Panc1 (cell line): ENCODE data around the gene RAD50. TPM values are rescaled to one million over a fixed set of nuclear protein-coding genes. Genes with fewer than 3 reads are reported as not detected.

Experiments
- ATAC-seq: fragments of 200-7000 bp; cut with Tn5 transposase; 2 replicates; pipeline ENCODE4 v1.9.1; 2020; ENCODE audit warnings: mild to moderate bottlenecking, moderate library complexity
- BruUV-seq: library from RNA; stranded (reverse); fragments of 400-500 nt; replicated peaks from 2 replicates; lab custom pipeline; 2021; lab: Mats Ljungman, UMichigan
- CTCF ChIA-PET: fragments of 300-600 bp; sonication (Branson Sonifier 250); formaldehyde crosslinking; loops from one replicate; lab custom pipeline; 2022; ENCODE audit warnings: antibody characterized with exemption; lab: Charles Lee
- POLR2A ChIA-PET: fragments of 300-600 bp; sonication (Branson Sonifier 250); formaldehyde crosslinking; loops from one replicate; lab custom pipeline; 2022; ENCODE audit warnings: antibody characterized with exemption; lab: Charles Lee
- DNase-seq: peaks from one replicate; pipeline ENCODE4 v3.0.0-alpha.2; 2010; ENCODE audit warnings: low read depth, low spot score
- H3K27ac ChIP-seq: 2 replicates; pipeline ENCODE4 v1.5.1; 2011; ENCODE audit warnings: mild to moderate bottlenecking, low read length, inconsistent platforms
- H3K27me3 ChIP-seq: fragments of 200-500 bp; sonication (Bioruptor generic); 2 replicates; pipeline ENCODE4 v1.6.0; 2014; ENCODE audit warnings: low read length, inconsistent platforms; ENCODE audit not compliant: control insufficient read depth, insufficient read depth
- H3K36me3 ChIP-seq: fragments of 200-500 bp; sonication (Bioruptor generic); 2 replicates; pipeline ENCODE4 v1.5.1; 2014; ENCODE audit warnings: inconsistent platforms, mild to moderate bottlenecking, low read length, moderate library complexity; ENCODE audit not compliant: control insufficient read depth, insufficient read depth
- H3K4me1 ChIP-seq: 2 replicates; pipeline ENCODE4 v1.5.1; 2011; ENCODE audit warnings: inconsistent platforms, mild to moderate bottlenecking, low read length, moderate library complexity; ENCODE audit not compliant: control insufficient read depth, insufficient read depth
- H3K4me3 ChIP-seq, 2 experiments: 2 replicates each; pipeline ENCODE4 v1.5.1; 2011 to 2012; ENCODE audit warnings: low read depth in 2 of 2, low read length in 2 of 2, mild to moderate bottlenecking in 2 of 2, inconsistent platforms in 1 of 2, moderate library complexity in 1 of 2
- H3K9me3 ChIP-seq: fragments of 200-500 bp; sonication (Bioruptor generic); 2 replicates; pipeline ENCODE4 v1.5.1; 2014; ENCODE audit warnings: low read depth, mild to moderate bottlenecking, inconsistent platforms, low read length, moderate library complexity; ENCODE audit not compliant: control insufficient read depth, insufficient read depth
- CTCF ChIP-seq: fragments of 450-650 bp; IDR thresholded peaks from 2 replicates; pipeline ENCODE4 v1.5.1; 2017; ENCODE audit warnings: mild to moderate bottlenecking
- POLR2AphosphoS5 ChIP-seq: IDR thresholded peaks from 2 replicates; pipeline ENCODE4 v1.6.1; 2012; ENCODE audit warnings: mild to moderate bottlenecking, low read depth, low read length, moderate library complexity
- REST ChIP-seq, 2 experiments: IDR thresholded peaks; 2 replicates each; pipeline ENCODE4 v1.6.1; 2011 to 2012; ENCODE audit warnings: low read depth in 2 of 2, control low read depth in 1 of 2, low read length in 1 of 2, mild to moderate bottlenecking in 1 of 2, moderate library complexity in 1 of 2; ENCODE audit not compliant: insufficient read depth in 1 of 2
- SIN3A ChIP-seq: IDR thresholded peaks from 2 replicates; pipeline ENCODE4 v1.6.1; 2012; ENCODE audit warnings: low read depth, mild to moderate bottlenecking, low read length, moderate library complexity, borderline replicate concordance; ENCODE audit not compliant: insufficient read depth
- TCF7L2 ChIP-seq: IDR thresholded peaks from 2 replicates; pipeline ENCODE4 v1.6.1; 2011; ENCODE audit warnings: mild to moderate bottlenecking, low read depth, low read length, inconsistent platforms
- in situ Hi-C: cut with HindIII; loops from 2 replicates; pipeline ENCODE4 v1.10.0; 2016; ENCODE audit warnings: low sequenced_read_pairs, low pct_unique_long_range_greater_than_20kb
- intact Hi-C: fragments of 100-400 bp; cut with micrococcal nuclease; formaldehyde crosslinking; loops from one replicate; pipeline ENCODE4 v1.10.0; 2022; ENCODE audit not compliant: unreplicated experiment
- total RNA-seq: library from RNA; stranded (reverse); gene quantifications from one replicate; pipeline ENCODE4 v1.2.1, GENCODE V29; 2021; ENCODE audit not compliant: unreplicated experiment

Gene RAD50
- total RNA-seq, 1 experiment from 2014 or later, result 77.6 TPM

GRCh38 chr5:132589467-132589866 lies 32.7 kb downstream of the RAD50 start:
- Histone ChIP-seq H3K27me3 (no peaks in the 10 kb centered on the region), H3K36me3 (peaks cover 50% of the 10 kb centered on the region), H3K4me3 (no peak overlapping the region), H3K9me3 (no peaks in the 10 kb centered on the region), H3K27ac (no peak overlapping the region), H3K4me1 (no peaks in the 10 kb centered on the region)
- no peak for ATAC-seq
- TF ChIP-seq POLR2AphosphoS5 (no peak), CTCF (no peak), REST (IDR thresholded peaks at IDR 0.05; ENCODE audit: insufficient read depth in 1 of 2, low read depth in 2 of 2, low read length in 1 of 2) (no peak), TCF7L2 (no peak), SIN3A (no peak)
- no TSS peak for BruUV-seq
- ChIA-PET POLR2A (interaction anchor here (0.6 kb wide), 1 partner anchor 255 kb away, joined by 3 read pairs; no protein-coding TSS in a partner anchor), CTCF (no interaction called here)
- in situ Hi-C loops (no loop called here), intact Hi-C loops (no loop called here)
- DNase-seq, result no peak

- in situ Hi-C loops (no loop called here), intact Hi-C loops (no loop called here)
- Histone ChIP-seq H3K4me1 (no peaks in the 10 kb centered on the region), H3K4me3 (no peak overlapping the region), H3K27me3 (no peaks in the 10 kb centered on the region), H3K27ac (no peak overlapping the region), H3K36me3 (peaks cover 56% of the 10 kb centered on the region), H3K9me3 (no peaks in the 10 kb centered on the region)
- TF ChIP-seq POLR2AphosphoS5 (no peak), SIN3A (no peak), REST (IDR thresholded peaks at IDR 0.05; ENCODE audit: insufficient read depth in 1 of 2, low read depth in 2 of 2, low read length in 1 of 2) (no peak), CTCF (no peak; the same call in 1 of the 2 replicates)
- BruUV-seq, result no TSS peak
- ChIA-PET CTCF (no interaction called here), POLR2A (no interaction called here)
- DNase-seq (no peak), ATAC-seq (no peak)
Measured at GRCh38 chr5:132591145-132591544, 34.4 kb downstream of the RAD50 start.
